SH-SY5Y (cell line): ENCODE results near the gene RPS8.

ENCODE experiments used
- GATA2 ChIP-seq: IDR thresholded peaks from 2 replicates; pipeline ENCODE4 v1.6.1; 2011; ENCODE audit warnings: mild to moderate bottlenecking, low read depth, low read length
- GATA3 ChIP-seq: IDR thresholded peaks from 2 replicates; pipeline ENCODE4 v1.6.1; 2011; ENCODE audit warnings: low read depth, mild to moderate bottlenecking, low read length, moderate library complexity

The RPS8 gene

GRCh38 chr1:44777547-44777946 lies 2.2 kb downstream of the RPS8 start:
- TF ChIP-seq GATA2 = no peak
- TF ChIP-seq GATA3 = no peak

GRCh38 chr1:44777969-44778635 lies 2.8 kb downstream of the RPS8 start:
- no peak for TF ChIP-seq GATA2
- no peak for TF ChIP-seq GATA3

- TF ChIP-seq GATA2 = no peak
- no peak for TF ChIP-seq GATA3
Measured at GRCh38 chr1:44778705-44779576, 3.6 kb downstream of the RPS8 start.

GRCh38 chr1:44780583-44781121 lies 5.3 kb downstream of the RPS8 start:
- TF ChIP-seq GATA3 (no peak), GATA2 (no peak)

GRCh38 chr1:44783697-44784093 lies 8.4 kb downstream of the RPS8 start:
- no peak for TF ChIP-seq GATA3
- TF ChIP-seq GATA2 = no peak

GRCh38 chr1:44784094-44785028 lies 9.0 kb downstream of the RPS8 start:
- TF ChIP-seq GATA3 (no peak), GATA2 (no peak)

- no peak for TF ChIP-seq GATA2
- TF ChIP-seq GATA3 = no peak
Measured at GRCh38 chr1:44785029-44785380, 9.7 kb downstream of the RPS8 start.

GRCh38 chr1:44785501-44786137 lies 10.3 kb downstream of the RPS8 start:
- TF ChIP-seq GATA2 (no peak), GATA3 (no peak)

- no peak for TF ChIP-seq GATA2
- no peak for TF ChIP-seq GATA3
Measured at GRCh38 chr1:44786138-44786840, 10.9 kb downstream of the RPS8 start.

GRCh38 chr1:44786841-44787426 lies 11.6 kb downstream of the RPS8 start:
- TF ChIP-seq GATA3 (no peak), GATA2 (no peak)

GRCh38 chr1:44787506-44787905 lies 12.2 kb downstream of the RPS8 start:
- TF ChIP-seq GATA2 (no peak), GATA3 (no peak)

GRCh38 chr1:44788120-44788860 lies 12.9 kb downstream of the RPS8 start, which contains the start of gene BEST4:
BEST4 (minus strand) TSS chr1:44788170; CDS start chr1:44787705, 465 bp downstream.
- TF ChIP-seq GATA2 = no peak
- TF ChIP-seq GATA3 = no peak
